Neural progenitor cell (in vitro differentiated cells): Measurements from ENCODE around the gene GRIN2A.

ENCODE experiments used
- CTCF ChIP-seq: fragments of 200-600 bp; sonication (generic); IDR thresholded peaks from 2 replicates; pipeline ENCODE4 v1.5.1; 2017; ENCODE audit warnings: antibody characterized with exemption, mild to moderate bottlenecking
- EZH2 ChIP-seq: fragments of 200-600 bp; sonication (generic); IDR thresholded peaks from 2 replicates; pipeline ENCODE4 v1.6.1; 2017; ENCODE audit warnings: antibody characterized with exemption, mild to moderate bottlenecking, moderate library complexity
- EZH2phosphoT487 ChIP-seq: fragments of 200-600 bp; sonication (generic); IDR thresholded peaks from 2 replicates; pipeline ENCODE4 v1.6.1; 2017; ENCODE audit warnings: antibody characterized with exemption

- TF ChIP-seq EZH2 (no peak), CTCF (no peak), EZH2phosphoT487 (no peak)
These were observed 114.8 kb downstream of the GRIN2A start for GRCh38 chr16:10067406-10067805.
